Endodermal cell (in vitro differentiated cells): ENCODE measurements around the gene CYTH2. TPM values are rescaled to one million over a fixed set of nuclear protein-coding genes. Genes with fewer than 3 reads are reported as not detected.

Experiments
- DNase-seq: peaks from one replicate; pipeline ENCODE4 v3.0.0-alpha.2; 2017
- H3K27ac ChIP-seq: 2 replicates; pipeline ENCODE4 v1.5.1; 2013; ENCODE audit warnings: mild to moderate bottlenecking, low read depth, low read length, moderate library complexity
- H3K27me3 ChIP-seq: 2 replicates; pipeline ENCODE4 v1.6.1; 2013; ENCODE audit warnings: mild to moderate bottlenecking, low read length, moderate library complexity; ENCODE audit not compliant: insufficient read depth, control insufficient read depth, poor library complexity, severe bottlenecking
- H3K36me3 ChIP-seq: 2 replicates; pipeline ENCODE4 v1.7.0; 2013; ENCODE audit warnings: mild to moderate bottlenecking, low read length, moderate library complexity; ENCODE audit not compliant: control insufficient read depth, insufficient read depth
- H3K4me1 ChIP-seq: one replicate; pipeline ENCODE4 v1.7.0; 2013; ENCODE audit warnings: low read length; ENCODE audit not compliant: control insufficient read depth, insufficient read depth
- H3K4me3 ChIP-seq: 2 replicates; pipeline ENCODE4 v1.5.1; 2013; ENCODE audit warnings: mild to moderate bottlenecking, low read length, moderate library complexity
- H3K9ac ChIP-seq: 2 replicates; pipeline ENCODE4 v1.6.1; 2013; ENCODE audit warnings: mild to moderate bottlenecking, low read length, moderate library complexity; ENCODE audit not compliant: poor library complexity, severe bottlenecking; ENCODE audit errors: extremely low read depth
- H3K9me3 ChIP-seq: 2 replicates; pipeline ENCODE4 v1.6.1; 2013; ENCODE audit warnings: mild to moderate bottlenecking, low read length, moderate library complexity; ENCODE audit not compliant: control insufficient read depth
- H3K27ac Mint-ChIP-seq: 2 replicates; pipeline ENCODE4 v1.8.0; 2020; ENCODE audit warnings: mixed read lengths
- H3K27me3 Mint-ChIP-seq: 2 replicates; pipeline ENCODE4 v1.8.0; 2021; ENCODE audit warnings: mild to moderate bottlenecking, mixed read lengths; ENCODE audit not compliant: insufficient read depth
- H3K36me3 Mint-ChIP-seq: 2 replicates; pipeline ENCODE4 v1.8.0; 2020; ENCODE audit warnings: low read depth, mixed read lengths
- H3K4me1 Mint-ChIP-seq: 2 replicates; pipeline ENCODE4 v1.8.0; 2020; ENCODE audit warnings: mixed read lengths
- H3K4me3 Mint-ChIP-seq: 2 replicates; pipeline ENCODE4 v1.8.0; 2020; ENCODE audit warnings: mild to moderate bottlenecking, moderate library complexity, mixed read lengths
- H3K9me3 Mint-ChIP-seq: 2 replicates; pipeline ENCODE4 v1.8.0; 2020; ENCODE audit warnings: mild to moderate bottlenecking, mixed read lengths
- CTCF ChIP-seq: fragments of 200-600 bp; sonication (generic); conservative IDR thresholded peaks from 2 replicates; pipeline ENCODE4 v1.5.0; 2021; ENCODE audit warnings: antibody characterized with exemption, mild to moderate bottlenecking
- WGBS, 2 experiments: methylation state at CpG; one replicate each; pipeline versions ENCODE4 v1.1.5 to v1.1.7; 2013; ENCODE audit warnings: missing lambda C conversion rate in 2 of 2, mixed read lengths in 1 of 2; ENCODE audit not compliant: insufficient coverage in 1 of 2, insufficient read length in 1 of 2; 5-methylcytosine and 5-hydroxymethylcytosine counted together
- total RNA-seq, 2 donors: library from RNA; stranded (reverse); fragmentation: NEBNext Ultra II Directional in 1 of 2; extraction: Animal tissue kit (Norgen Biotek cat#: 25700) in 1 of 2; gene quantifications; 2 replicates in 1 of 2; 3 replicates in 1 of 2; pipeline ENCODE4 v1.2.1, GENCODE V29; 2021

Gene CYTH2
- total RNA-seq, 2 donors from 2014 or later = 106 to 133 TPM

GRCh38 chr19:48529156-48529555, 60.0 kb downstream of the CYTH2 start:
- Histone ChIP-seq H3K36me3 (no peaks in the 10 kb centered on the region), H3K4me1 (no peaks in the 10 kb centered on the region), H3K9me3 (peaks cover 8% of the 10 kb centered on the region), H3K4me3 (no peak overlapping the region), H3K27ac (no peak overlapping the region), H3K27me3 (no peaks in the 10 kb centered on the region), H3K9ac (no peak overlapping the region)
- no peaks in the 10 kb centered on the region for H3K36me3 Mint-ChIP-seq
- H3K4me3 Mint-ChIP-seq = no peak overlapping the region
- peaks cover 4% of the 10 kb centered on the region for H3K27me3 Mint-ChIP-seq
- no peak overlapping the region for H3K27ac Mint-ChIP-seq
- peaks cover 37% of the 10 kb centered on the region for H3K9me3 Mint-ChIP-seq
- no peak for TF ChIP-seq CTCF
- DNase-seq = peak; percentile 55
- WGBS, 2 experiments = 82 to 93% methylated on average over 4 of the region's 4 CpGs
- no peaks in the 10 kb centered on the region for H3K4me1 Mint-ChIP-seq

- no peak overlapping the region for H3K4me3 ChIP-seq
- no peaks in the 10 kb centered on the region for H3K4me1 Mint-ChIP-seq
- peaks cover 3% of the 10 kb centered on the region for H3K27me3 Mint-ChIP-seq
- no peak overlapping the region for H3K4me3 Mint-ChIP-seq
- TF ChIP-seq CTCF = no peak
- H3K9me3 Mint-ChIP-seq = peaks cover 31% of the 10 kb centered on the region
- no peak overlapping the region for H3K27ac Mint-ChIP-seq
- H3K36me3 Mint-ChIP-seq = no peaks in the 10 kb centered on the region
- H3K9me3 ChIP-seq = peaks cover 5% of the 10 kb centered on the region
- no peaks in the 10 kb centered on the region for H3K27me3 ChIP-seq
- H3K27ac ChIP-seq = no peak overlapping the region
- no peaks in the 10 kb centered on the region for H3K36me3 ChIP-seq
- no peak overlapping the region for H3K9ac ChIP-seq
- 79 to 84% methylated on average over 19 to 20 of the region's 20 CpGs for whole genome bisulfite sequencing, 2 experiments
- no peak for DNase-seq
- H3K4me1 ChIP-seq = no peaks in the 10 kb centered on the region
Observed at GRCh38 chr19:48530066-48530720, 61.0 kb downstream of the CYTH2 start.

- Histone ChIP-seq H3K36me3 (no peaks in the 10 kb centered on the region), H3K27me3 (no peaks in the 10 kb centered on the region), H3K4me3 (no peak overlapping the region), H3K9me3 (peaks cover 5% of the 10 kb centered on the region), H3K9ac (no peak overlapping the region), H3K27ac (no peak overlapping the region), H3K4me1 (no peaks in the 10 kb centered on the region)
- no peaks in the 10 kb centered on the region for H3K4me1 Mint-ChIP-seq
- peaks cover 3% of the 10 kb centered on the region for H3K27me3 Mint-ChIP-seq
- peaks cover 31% of the 10 kb centered on the region for H3K9me3 Mint-ChIP-seq
- 81 to 95% methylated on average over 2 to 5 of the region's 6 CpGs for WGBS, 2 experiments
- H3K27ac Mint-ChIP-seq = no peak overlapping the region
- no peaks in the 10 kb centered on the region for H3K36me3 Mint-ChIP-seq
- no peak for TF ChIP-seq CTCF
- no peak overlapping the region for H3K4me3 Mint-ChIP-seq
- DNase-seq = no peak
Observed at GRCh38 chr19:48530770-48531169, 61.6 kb downstream of the CYTH2 start.

Other genes with a start within 250 kb of the CYTH2 start
- gene CARD8, start 213.5 kb upstream of the CYTH2 start, total RNA-seq = 10 to 100 TPM; 34.0 to 44.6 TPM
- gene ZNF114, start 199.3 kb upstream of the CYTH2 start, total RNA-seq = 10 to 100 TPM; 10.6 to 14.6 TPM
- 1 to 10 TPM; 3.5 TPM for gene EMP3, start 143.8 kb upstream of the CYTH2 start, total RNA-seq
- gene TMEM143, start 105.4 kb upstream of the CYTH2 start, total RNA-seq = 10 to 100 TPM; 13.9 to 19.1 TPM
- not detected for gene SYNGR4, start 105.0 kb upstream of the CYTH2 start, total RNA-seq
- gene KDELR1, start 77.8 kb upstream of the CYTH2 start, total RNA-seq = 100 to 1,000 TPM; 227 to 285 TPM
- gene GRIN2D, start 75.7 kb upstream of the CYTH2 start, total RNA-seq = 1 to 10 TPM in 1 of 2 donors, under 1 TPM in 1; 0.77 to 1.2 TPM
- 10 to 100 TPM; 36.6 to 39.2 TPM for gene GRWD1, start 23.4 kb upstream of the CYTH2 start, total RNA-seq
- 1 to 10 TPM in 1 of 2 donors, under 1 TPM in 1; 0.73 to 1.1 TPM for gene KCNJ14, start 13.8 kb upstream of the CYTH2 start, total RNA-seq
- gene LMTK3, start 42.5 kb downstream of the CYTH2 start, total RNA-seq = 10 to 100 TPM; 11.1 to 14.5 TPM
- gene SULT2B1, start 82.8 kb downstream of the CYTH2 start, total RNA-seq = 1 to 10 TPM in 1 of 2 donors, under 1 TPM in 1; 0.35 to 2.4 TPM
- gene SPACA4, start 137.4 kb downstream of the CYTH2 start, total RNA-seq = not detected
- 1 to 10 TPM; 4.4 to 5.7 TPM for gene FAM83E, start 145.7 kb downstream of the CYTH2 start, total RNA-seq
- 1,000 to 10,000 TPM; 1,531 to 1,574 TPM for gene RPL18, start 149.8 kb downstream of the CYTH2 start, total RNA-seq
- gene SPHK2, start 150.1 kb downstream of the CYTH2 start, total RNA-seq = 100 to 1,000 TPM in 1 of 2 donors, 10 to 100 TPM in 1; 99.5 to 114 TPM
- gene DBP, start 168.0 kb downstream of the CYTH2 start, total RNA-seq = 10 to 100 TPM in 1 of 2 donors, 1 to 10 TPM in 1; 5.3 to 13.1 TPM
- gene CA11, start 176.8 kb downstream of the CYTH2 start, total RNA-seq = 10 to 100 TPM; 75.0 to 82.6 TPM
- 1 to 10 TPM; 1.2 to 1.4 TPM for gene NTN5, start 203.6 kb downstream of the CYTH2 start, total RNA-seq
- 10 to 100 TPM in 1 of 2 donors, 1 to 10 TPM in 1; 5.8 to 11.0 TPM for gene FUT2, start 226.6 kb downstream of the CYTH2 start, total RNA-seq